Testis (tissue), 2 donors: Measurements from ENCODE around the gene TMEM43.

ENCODE experiments used
- POLR2A ChIP-seq: fragments of 450-650 bp; IDR thresholded peaks from one replicate; pipeline ENCODE4 v1.6.1; 2017; ENCODE audit warnings: antibody characterized with exemption, mild to moderate bottlenecking, moderate library complexity
- TF ChIP-seq, protein P1 (sequence below), 3 experiments: fragments of 450-650 bp in 2 of 3; fragments of 200-600 bp in 1 of 3; sonication (generic) in 1 of 3; IDR thresholded peaks; one replicate each; pipeline ENCODE4 v1.5.1; 2016 to 2019; ENCODE audit warnings: antibody characterized with exemption in 3 of 3, mild to moderate bottlenecking in 2 of 3, moderate library complexity in 1 of 3

DNA sequence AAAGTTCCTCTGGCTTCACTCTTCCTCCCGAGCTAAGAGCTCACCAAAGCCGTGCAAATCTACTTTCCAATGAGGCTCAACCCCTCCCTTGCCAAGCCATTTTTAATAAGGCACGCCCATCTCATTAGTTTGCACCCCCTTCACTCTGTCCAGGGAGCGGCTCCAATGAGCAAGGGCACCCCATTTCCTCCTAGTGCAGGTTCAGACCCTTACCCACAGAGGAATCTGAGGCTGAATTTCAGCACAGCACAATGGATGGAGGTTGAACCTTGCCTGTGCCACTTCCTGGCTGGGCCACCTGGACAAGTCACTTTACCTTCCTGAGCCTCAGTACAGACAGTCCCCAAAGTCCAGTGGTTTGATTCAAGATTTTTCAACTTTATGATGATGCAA is 28.1 kb downstream of the TMEM43 start:
- TF ChIP-seq, protein P1, sequence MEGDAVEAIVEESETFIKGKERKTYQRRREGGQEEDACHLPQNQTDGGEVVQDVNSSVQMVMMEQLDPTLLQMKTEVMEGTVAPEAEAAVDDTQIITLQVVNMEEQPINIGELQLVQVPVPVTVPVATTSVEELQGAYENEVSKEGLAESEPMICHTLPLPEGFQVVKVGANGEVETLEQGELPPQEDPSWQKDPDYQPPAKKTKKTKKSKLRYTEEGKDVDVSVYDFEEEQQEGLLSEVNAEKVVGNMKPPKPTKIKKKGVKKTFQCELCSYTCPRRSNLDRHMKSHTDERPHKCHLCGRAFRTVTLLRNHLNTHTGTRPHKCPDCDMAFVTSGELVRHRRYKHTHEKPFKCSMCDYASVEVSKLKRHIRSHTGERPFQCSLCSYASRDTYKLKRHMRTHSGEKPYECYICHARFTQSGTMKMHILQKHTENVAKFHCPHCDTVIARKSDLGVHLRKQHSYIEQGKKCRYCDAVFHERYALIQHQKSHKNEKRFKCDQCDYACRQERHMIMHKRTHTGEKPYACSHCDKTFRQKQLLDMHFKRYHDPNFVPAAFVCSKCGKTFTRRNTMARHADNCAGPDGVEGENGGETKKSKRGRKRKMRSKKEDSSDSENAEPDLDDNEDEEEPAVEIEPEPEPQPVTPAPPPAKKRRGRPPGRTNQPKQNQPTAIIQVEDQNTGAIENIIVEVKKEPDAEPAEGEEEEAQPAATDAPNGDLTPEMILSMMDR (IDR thresholded peaks at IDR 0.05) = no peak
- no peak for TF ChIP-seq POLR2A
